Measurements from ENCODE around the gene SYT1. TPM values are rescaled to one million over a fixed set of nuclear protein-coding genes. Genes with fewer than 3 reads are reported as not detected.

The SYT1 gene
- 4.3 to 6.1 TPM (median 5.1 TPM) in 5 replicates for total RNA-seq (2022; extraction: Qiagen RNA extraction)

GRCh38 chr12:78864403-78864869 is at the start of gene SYT1:
Gene SYT1 (plus strand): TSS chr12:78864774.

All from A549 treated with AZD2906 at 1 μM for 4 hours (cell line).